ENCODE data around the gene CANX.
"Not testable (repeated sequence)": the region's sequence is repeated elsewhere in the genome, so short reads cannot be mapped to it uniquely, and the experiment has no call there.

The CANX gene, protein sequence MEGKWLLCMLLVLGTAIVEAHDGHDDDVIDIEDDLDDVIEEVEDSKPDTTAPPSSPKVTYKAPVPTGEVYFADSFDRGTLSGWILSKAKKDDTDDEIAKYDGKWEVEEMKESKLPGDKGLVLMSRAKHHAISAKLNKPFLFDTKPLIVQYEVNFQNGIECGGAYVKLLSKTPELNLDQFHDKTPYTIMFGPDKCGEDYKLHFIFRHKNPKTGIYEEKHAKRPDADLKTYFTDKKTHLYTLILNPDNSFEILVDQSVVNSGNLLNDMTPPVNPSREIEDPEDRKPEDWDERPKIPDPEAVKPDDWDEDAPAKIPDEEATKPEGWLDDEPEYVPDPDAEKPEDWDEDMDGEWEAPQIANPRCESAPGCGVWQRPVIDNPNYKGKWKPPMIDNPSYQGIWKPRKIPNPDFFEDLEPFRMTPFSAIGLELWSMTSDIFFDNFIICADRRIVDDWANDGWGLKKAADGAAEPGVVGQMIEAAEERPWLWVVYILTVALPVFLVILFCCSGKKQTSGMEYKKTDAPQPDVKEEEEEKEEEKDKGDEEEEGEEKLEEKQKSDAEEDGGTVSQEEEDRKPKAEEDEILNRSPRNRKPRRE

DNA sequence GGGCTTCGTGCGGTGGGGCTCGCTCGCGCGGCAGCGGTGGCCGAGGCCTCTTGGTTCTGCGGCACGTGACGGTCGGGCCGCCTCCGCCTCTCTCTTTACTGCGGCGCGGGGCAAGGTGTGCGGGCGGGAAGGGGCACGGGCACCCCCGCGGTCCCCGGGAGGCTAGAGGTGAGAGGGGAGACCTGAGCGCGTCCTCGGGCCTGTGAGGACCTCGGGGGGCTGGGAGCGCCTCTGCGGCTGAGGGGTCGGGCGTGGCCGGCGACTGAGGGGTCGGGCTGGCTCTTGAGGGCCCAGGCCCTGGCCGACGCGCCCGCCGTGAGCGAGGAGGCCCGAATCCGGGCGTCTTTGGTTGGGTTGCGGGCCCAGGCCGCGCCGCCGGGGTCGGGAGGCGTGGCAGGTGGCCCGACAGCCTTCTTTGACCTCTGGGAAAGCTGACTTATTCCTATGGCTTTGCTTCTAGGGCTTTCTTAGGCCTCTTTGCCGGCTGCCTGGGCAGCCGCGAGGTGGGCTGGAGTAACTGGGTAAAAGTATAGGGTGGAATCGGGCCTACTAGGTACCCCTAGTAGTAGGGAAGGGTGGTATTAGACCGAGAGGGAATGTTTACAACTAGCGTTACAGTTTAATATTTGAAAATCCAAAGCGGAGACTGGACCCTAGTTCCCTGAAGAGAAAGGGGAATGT is at the start of gene CANX:
CANX (plus strand) TSS at position 33 of the 681 bp plus-strand sequence. CDS start 6,715 bp downstream, outside the sequence.
- no peak for DNase-seq

DNA sequence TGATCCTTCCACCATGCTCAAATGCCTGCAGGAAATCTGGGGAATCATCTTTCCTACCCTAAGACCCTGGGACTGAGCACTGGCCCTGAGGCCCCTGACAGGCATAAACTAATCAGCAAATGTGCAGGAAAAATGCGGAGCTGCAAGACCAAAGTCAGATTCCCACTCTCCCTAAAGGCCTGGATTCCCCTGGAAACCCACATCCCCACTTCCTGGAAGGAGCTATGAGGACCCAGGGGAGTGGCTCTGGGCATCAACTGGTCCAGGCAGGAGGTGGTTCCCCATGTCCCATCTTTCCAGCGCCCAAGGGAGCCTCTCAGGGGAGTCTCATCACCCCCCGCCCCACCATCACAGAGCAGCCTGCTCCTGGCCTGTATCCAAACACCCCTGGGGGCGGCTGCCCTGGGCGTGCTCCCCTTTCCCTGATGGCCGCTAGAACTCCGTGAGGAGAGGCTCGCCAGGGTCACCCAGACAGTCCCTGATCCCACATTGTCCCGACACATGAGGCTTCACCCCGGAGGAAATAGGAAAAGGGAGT is 49.5 kb upstream of the CANX start:
- not testable (repeated sequence) for DNase-seq

DNA sequence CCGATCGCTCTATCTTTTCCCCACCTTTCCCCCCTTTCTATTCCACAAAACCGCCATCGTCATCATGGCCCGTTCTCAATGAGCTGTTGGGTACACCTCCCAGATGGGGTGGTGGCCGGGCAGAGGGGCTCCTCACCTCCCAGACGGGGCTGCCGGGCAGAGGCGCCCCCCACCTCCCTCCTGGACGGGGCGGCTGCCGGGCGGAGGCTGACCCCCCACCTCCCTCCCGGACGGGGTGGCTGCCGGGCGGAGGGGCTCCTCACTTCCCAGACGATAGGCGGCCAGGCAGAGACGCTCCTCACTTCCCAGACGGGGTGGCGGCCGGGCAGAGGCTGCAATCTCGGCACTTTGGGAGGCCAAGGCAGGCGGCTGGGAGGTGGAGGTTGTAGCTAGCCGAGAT is 48.5 kb upstream of the CANX start:
- not testable (repeated sequence) for DNase-seq

DNA sequence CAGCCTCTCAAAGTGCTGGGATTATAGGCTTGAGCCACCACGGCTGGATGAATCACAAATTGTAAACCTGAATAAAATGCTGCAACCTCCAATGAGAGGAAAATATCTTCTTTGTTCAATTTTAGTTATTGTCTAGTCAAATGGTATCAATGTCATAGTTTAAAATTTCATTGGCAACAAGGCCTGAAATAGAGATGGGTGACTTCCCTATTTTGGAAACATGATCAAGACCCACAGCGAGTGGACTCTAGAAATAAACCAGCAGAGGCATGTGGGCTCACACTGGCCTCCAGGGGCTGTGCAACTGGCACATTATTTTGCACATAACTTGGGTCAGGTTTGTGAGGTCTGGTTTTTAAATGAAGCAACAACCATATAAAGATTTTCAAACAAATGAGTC is 45.6 kb upstream of the CANX start:
- not testable (repeated sequence) for DNase-seq

DNA sequence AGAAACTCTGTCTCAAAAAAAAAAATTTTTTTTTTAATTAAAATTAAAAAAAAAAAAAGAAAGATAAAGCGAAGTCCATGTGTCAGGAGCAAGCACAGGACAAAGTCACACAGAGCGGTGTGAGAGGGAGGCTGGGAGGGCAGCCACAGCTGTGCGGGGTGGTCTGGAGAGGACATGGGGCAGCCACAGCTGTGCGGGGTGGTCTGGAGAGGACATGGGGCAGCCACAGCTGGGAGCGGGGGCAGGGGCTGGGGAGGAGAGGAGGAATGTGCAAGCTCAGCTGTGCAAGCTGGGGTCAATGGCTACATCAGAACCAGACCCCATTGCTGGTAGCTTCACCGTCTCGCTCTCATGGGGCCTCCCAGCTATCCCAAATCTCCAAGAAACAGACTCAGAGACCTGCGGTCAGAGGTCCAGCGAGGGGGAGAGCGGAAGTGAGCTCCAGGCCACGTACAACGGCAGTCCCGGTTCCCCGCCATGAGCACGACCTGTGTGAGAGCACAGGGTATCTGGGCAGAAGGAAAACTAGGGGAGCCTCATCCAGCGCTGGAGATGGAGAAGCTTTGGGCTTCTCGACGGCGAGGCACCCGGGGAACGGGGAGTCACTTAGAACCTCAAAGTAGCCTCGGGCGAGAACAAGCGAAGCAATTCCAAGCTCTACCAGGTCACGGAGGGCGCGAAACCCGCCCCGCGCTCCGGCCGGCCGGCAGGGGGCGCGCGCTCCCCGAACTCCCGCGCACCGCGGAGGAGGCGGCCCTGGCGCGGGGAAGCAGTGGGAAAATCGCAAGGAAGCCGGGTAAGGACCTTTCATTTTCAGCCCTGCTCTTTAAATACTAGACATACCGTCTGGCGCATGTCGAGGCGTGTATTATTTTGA is 41.2 kb upstream of the CANX start:
- not testable (repeated sequence) for DNase-seq

DNA sequence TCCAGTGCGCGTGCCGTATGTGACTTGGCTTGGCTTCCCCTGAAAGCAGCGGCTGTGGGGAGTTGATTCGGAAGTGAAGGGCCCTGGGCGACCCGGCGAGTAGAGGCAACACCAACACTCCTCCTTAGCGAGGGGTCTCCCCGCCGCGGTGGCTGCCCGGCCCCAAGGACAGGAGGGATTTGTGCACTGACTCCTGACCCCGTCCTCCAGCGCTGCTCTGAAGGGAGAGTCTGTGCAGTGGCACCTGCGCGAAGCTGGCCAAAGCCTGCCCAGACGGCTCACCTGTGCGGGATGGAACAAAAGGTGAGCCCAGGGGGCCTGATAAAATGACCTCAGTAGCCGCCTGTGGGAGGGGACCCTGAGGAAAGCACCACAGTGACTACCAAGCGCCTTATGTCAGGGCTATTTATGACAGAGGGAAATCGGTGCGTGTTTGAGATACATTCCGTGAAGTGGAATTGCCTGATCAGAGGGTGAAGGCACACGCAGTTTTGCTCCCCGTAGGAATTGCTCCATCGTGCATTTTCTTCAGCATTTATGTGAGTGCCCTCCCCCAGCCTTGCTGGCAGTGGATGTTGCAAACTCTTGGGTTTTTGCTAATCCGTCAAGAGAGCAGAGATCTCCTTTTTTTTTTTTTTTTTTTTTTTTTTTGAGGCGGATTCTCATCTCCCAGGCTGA is 40.4 kb upstream of the CANX start:
- DNase-seq, result not testable (repeated sequence)

DNA sequence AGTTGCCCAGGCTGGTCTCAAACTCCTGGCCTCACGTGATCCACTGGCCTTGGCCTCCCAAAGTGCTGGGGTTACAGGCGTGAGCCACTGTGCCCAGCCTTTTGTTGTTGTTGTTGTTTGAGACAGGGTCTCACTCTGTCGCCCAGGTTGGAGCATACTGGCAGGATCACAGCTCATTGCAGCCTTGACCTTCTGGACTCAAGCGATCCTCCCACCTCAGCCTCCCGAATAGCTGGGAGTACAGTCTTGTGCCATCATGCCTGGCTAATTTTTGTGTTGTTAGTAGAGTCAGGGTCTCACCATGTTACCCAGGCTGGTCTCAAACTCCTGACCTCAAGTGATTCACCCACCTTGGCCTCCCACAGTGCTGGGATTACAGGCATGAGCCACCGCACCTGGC is 37.1 kb upstream of the CANX start:
- DNase-seq, result not testable (repeated sequence)

DNA sequence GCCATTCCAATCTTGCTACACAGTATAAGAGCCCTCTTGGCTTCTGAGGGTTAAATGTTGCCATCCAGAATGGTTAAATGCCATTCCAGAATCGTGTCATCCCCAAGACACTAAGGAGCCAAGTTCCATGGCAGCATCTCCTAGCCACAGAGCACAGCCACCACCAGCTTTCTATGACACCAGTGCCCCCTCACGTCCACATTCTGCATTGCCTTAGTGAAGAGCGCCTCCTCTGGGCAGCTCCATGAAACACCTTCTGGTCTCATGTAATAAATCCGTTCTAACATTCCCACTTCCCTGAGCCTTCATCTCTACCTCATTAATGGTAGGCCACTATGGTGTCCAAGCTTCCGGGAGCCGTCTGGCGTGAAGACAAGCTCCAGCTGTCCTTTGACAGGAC is 30.4 kb upstream of the CANX start:
- peak; percentile 14 for DNase-seq

DNA sequence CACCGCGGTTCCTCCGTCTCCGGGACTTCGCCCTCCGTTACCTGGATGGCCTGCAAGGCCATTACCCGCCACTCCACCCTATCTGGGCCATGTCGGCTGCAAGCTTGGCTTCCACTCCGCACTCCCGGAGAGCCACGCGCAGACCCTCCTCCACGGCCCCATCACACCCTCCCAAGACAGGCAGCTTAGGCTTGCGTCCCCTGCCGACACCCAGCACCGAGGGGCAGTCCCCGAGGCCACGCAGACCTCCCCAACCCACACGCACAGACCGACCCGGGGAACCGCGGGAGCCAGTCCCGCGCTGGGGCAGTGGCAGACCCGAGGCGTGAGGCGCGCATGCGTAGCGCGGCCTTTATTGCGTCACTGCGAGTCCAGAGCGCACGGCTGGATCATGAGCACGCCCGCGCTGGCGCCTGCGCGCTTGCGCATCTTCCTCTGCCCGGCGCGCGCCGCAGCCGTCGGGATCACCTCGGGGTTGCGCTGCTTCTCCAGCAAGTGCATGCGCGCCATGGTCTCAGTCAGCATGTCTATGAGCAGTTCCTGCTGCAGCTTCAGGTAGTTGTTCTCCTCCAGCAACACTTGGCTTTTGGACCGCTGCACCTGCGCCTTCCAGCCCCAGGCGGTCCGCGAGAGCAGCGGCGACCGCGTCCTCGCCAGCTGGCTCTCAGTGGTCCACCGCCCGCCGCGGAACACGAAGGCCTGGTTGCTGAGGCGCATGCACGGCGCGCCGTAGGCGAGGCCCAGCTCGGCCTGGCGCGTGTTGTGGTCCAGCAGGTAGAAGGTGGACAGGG is 20.3 kb upstream of the CANX start:
- peak; percentile 90 for DNase-seq

DNA sequence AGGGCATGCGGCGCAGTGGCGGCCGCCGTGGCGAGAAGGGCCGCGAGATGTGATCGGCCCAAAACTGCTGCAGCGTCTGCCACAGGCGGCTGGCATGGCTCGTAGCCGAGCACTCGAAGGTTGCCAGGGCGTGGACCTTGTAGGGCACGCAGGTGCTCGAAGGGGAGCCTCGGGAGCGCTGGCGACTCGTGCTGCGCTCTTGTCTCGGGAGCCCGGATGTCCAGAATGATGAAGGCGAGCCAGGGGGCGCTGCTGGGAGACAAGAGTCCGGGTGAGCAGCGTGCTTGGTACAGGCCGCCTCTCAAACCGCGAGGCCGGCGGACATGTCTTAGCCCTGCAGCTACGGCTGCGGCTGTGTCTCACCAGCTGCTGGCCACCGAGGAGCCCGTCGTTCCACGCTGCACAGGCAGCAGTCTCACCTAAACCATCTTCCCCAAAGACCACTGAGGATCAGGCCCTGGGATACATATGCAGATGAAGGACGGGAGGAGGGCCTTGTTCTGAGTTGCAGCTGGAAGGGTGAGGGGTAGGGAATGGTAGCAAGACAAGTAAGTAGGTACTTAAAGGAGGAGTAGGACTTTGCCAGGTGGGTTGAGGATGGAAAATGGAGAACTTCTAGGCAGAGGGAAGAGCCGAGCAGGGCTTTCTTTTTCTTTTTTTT is 19.6 kb upstream of the CANX start:
- peak; percentile 61 for DNase-seq

DNA sequence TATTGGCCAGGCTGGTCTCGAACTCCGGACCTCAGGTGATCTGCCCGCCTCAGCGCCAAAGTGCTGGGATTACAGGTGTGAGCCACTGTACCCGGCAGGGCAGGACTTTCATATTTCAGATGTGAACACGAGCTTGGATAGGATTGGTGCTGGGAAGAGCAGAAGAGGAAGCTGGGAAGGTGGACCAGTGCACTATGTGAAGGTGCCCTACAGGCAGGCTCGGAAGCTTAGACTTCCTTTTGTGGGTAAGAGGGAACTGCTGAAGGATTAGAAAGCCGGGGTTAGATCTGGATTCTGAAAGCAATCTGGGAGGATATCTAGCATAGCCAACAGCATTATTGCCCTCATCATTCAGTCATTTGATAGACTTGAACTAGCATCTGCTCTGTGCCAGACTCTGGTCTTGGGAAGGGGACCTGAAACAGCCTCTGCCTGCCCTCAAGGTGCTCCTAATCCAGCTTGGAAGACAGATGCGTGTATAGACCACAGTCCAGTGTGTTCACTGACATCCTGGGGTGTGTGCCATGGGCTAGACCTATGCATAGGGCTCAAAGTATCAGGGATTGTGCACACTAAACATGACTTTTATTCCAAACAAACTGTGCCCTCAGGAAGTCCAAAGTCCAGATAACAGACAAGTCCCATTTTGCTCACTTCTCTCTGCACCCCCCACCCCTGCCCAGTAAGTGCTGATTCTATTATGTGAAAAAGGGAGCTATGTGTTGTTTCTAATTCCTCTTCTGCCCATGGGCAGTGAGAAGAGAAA is 18.6 kb upstream of the CANX start:
- no peak for DNase-seq

DNA sequence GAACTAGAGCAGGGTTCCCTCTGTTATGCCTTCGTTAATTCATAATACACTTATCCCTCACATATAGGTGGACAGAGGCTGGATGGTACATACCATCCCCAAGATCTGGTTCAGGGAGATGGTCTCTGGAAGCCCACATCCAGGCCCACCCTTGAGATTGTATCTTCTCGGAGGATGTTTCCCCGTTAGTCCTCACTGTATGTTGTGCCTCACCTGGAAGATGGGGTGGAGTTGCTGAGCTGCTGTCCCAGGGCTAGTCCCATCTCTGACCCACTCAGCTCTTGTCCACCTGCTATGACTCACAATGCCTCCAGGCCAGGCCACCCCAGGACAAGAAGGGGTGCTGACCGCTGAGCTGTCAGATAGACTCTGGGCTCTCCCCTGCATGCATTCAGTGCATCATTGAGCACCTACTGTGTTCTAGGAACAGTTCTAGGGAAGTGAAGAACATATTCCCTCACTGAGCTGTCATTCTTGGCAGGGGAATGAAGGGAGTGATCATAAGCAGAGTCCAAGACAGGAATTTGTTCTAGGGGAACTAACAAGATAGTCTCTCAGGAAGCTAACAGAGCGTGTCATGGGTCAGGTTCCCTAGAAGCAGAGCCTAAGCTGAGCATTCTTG is 17.9 kb upstream of the CANX start, which contains the start of gene CBY3:
CBY3 (minus strand) TSS at position 255 of the 622 bp plus-strand sequence; CDS start at position 139, 116 bp downstream.
- DNase-seq, result no peak

DNA sequence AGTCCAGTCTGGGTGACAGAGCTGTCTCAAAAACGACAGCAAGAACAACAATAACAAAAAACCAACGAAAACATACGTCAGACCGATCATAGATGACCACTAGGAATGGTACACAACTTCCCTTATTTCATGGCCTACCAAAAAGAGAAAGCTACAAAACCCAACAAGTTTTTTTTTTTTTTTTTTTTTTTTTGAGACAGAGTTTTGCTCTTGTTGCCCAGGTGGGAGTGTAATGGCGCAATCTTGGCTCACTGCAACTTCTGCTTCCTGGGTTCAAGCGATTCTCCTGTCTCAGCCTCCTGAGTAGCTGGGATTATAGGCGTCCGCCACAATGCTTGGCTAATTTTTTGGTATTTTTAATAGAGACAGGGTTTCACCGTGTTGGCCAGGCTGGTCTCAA is 9.6 kb upstream of the CANX start:
- DNase-seq, result not testable (repeated sequence)

DNA sequence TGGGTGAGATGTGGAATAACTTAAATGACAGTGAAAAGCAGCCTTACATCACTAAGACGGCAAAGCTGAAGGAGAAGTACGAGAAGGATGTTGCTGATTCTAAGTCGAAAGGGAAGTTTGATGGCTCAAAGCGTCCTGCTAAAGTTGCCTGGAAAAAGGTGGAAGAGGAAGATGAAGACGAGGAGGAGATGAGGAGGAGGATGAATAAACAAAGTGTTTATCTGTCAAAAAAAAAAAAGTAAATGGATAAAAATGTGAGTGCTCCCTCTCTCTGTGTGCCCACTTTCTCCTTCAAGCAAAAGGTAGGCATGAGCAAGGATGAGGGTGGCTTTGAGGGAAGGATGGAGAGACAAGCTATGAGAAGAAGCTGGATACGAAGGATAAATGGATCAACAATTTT is 4.2 kb upstream of the CANX start:
- no peak for DNase-seq

DNA sequence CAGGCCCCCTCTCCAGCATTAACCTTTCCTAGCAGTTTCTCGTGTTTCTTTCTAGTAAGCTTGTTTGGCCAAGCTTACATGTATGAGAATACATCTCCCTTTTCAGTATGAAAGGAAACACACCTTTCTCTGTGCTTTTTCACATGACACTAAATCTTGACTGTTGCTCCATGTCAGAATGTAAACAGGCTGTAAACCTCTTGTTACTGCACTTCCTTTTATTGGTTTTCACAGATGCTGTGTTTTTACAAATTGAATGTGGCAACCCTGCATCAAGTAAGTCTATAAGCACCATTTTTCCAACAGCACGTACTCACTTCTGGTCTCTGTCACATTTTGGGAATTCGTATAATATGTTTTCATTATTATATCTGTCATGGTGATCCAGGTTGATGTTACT is 2.2 kb upstream of the CANX start:
- DNase-seq, result no peak

DNA sequence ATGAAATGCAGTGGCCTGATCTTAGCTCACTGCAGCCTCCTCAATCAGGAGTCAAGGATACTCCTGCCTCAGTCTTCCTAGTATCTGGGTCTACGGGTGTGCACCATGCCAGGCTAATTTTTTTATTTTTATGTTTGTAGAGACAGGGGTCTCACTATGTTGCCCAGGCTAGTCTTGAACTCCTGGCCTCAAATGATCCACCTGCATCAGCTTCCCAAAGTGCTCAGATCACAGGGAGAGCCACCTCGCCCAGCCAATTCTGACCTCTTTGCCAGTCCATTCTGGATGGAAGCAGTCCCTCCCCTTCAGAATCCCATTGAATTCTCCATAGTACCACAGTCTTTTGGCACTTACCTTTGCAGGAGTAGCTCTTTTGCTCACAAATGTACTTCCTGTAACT is 1.7 kb upstream of the CANX start:
- DNase-seq, result no peak

DNA sequence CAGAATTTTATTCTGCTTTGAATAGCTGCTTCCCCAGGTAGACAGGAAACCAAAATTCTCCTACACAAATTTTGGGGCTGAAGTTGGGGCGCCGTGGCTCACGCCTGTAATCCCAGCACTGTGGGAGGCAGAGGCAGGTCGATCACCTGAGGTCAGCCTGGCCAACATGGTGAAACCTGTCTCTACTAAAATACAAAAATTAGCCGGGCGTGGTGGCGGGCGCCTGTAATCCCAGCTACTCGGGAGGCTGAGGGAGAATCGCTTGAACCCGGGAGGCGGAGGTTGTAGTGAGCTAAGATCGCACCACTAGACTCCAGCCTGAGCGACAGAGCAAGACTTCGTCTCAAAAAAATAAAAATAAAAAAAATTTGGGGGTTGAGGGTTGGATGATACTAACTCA is 1.2 kb upstream of the CANX start:
- DNase-seq, result not testable (repeated sequence)

DNA sequence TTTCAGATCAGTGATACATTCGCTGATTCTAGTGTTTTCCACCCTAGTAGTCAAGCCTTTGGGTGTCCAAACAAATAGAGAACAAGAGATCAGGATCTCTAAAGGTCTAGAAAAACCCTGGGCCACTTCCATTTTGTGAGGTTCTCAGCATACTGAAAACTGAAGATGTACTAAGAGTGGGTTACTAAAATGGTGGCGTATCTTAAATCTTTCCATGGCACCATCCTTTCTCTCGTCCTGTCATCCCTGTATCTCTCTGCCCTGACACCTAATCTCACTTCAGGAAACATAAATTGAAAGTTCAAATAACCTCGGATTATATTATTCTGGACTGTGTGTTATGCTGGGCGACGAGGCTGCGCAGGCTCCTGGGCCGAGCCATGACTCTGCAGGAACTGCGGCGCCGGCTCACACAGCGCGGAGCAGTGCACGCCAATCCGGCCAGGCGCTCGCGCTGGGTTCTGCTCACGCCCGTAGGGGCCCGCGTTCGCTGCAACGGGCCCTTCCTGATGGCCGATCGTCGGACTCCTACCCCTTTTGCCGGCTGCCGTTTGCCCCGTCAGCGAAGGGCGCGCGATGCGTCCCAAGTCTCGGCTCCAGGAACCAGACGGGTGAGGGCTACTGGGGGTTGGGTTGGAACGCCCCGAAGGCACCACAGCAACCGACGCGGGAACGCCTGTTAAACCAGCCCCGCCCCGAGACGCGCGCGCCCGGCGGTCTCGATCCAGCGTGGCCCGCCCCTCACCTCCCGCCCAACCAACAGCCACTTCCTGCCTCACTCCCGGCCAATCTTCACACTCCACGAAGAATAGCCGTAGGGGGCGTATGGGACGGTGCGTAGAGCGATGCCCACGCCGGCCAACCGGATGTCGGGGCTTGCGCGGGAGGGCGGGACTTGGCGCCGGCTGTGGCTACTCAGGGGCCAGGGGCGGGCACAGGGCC is 503 bp upstream of the CANX start:
- peak; percentile 99 for DNase-seq

Measured in activated effector memory CD4-positive, alpha-beta T cell treated with Interleukin-2 at 50 U/mL for 16 hours (primary cell).